ENCODE data around the gene ICAM1. TPM values are rescaled to one million over a fixed set of nuclear protein-coding genes. Genes with fewer than 3 reads are reported as not detected.

The ICAM1 gene
- total RNA-seq = 24.6 TPM
- 18.2 TPM for polyA plus RNA-seq
- long read RNA-seq, donor 1 = 0 reads
- long read RNA-seq, donor 2, transcript ICAM1-201 (7 exons, 3,252 nt) = major isoform, 22 of 53 reads
- long read RNA-seq, donor 2, partial matches to known transcripts = 31 of 53 reads
- long read RNA-seq, donor 2, other reads (novel, unspliced or antisense) = 0 of 53 reads
- long read RNA-seq, donor 3, transcript ICAM1-201 (7 exons, 3,252 nt) = major isoform, 9 of 9 reads
- long read RNA-seq, donor 3, partial matches to known transcripts = 0 of 9 reads
- long read RNA-seq, donor 3, other reads (novel, unspliced or antisense) = 0 of 9 reads
- long read RNA-seq, donor 4, transcript ICAM1-201 (7 exons, 3,252 nt) = major isoform, 7 of 7 reads
- long read RNA-seq, donor 4, partial matches to known transcripts = 0 of 7 reads
- long read RNA-seq, donor 4, other reads (novel, unspliced or antisense) = 0 of 7 reads
- long read RNA-seq, donor 5, transcript ICAM1-201 (7 exons, 3,252 nt) = major isoform, 15 of 27 reads
- long read RNA-seq, donor 5, partial matches to known transcripts = 11 of 27 reads
- long read RNA-seq, donor 5, other reads (novel, unspliced or antisense) = 0 of 27 reads
- long read RNA-seq, donor 6, transcript ICAM1-201 (7 exons, 3,252 nt) = major isoform, 12 of 12 reads
- long read RNA-seq, donor 6, partial matches to known transcripts = 0 of 12 reads
- long read RNA-seq, donor 6, other reads (novel, unspliced or antisense) = 0 of 12 reads
- long read RNA-seq, donor 7, transcript ICAM1-201 (7 exons, 3,252 nt) = major isoform, 8 of 9 reads
- long read RNA-seq, donor 7, partial matches to known transcripts = 0 of 9 reads
- long read RNA-seq, donor 7, other reads (novel, unspliced or antisense) = 0 of 9 reads
- long read RNA-seq, donor 8, partial matches to known transcripts = 0 of 5 reads
- long read RNA-seq, donor 8, other reads (novel, unspliced or antisense) = 0 of 5 reads
- long read RNA-seq, donor 9 = 0 reads
- long read RNA-seq, donor 10, partial matches to known transcripts = 5 of 9 reads
- long read RNA-seq, donor 10, other reads (novel, unspliced or antisense) = 0 of 9 reads

GRCh38 chr19:10270616-10271394, at the start of gene ICAM1:
TSS of gene ICAM1 (plus strand) at chr19:10271120. CDS start at chr19:10271160, 40 bp downstream.
- Histone ChIP-seq H3K4me1 (ENCODE audit: control insufficient read depth in 2 of 2, insufficient read depth in 2 of 2, low read length in 2 of 2) (peaks cover 24 to 26% of the 10 kb centered on the region in 2 donors), H3K27me3 (ENCODE audit: control insufficient read depth in 2 of 2, insufficient read depth in 1 of 2, low read length in 1 of 2) (peaks cover 4 to 28% of the 10 kb centered on the region in 2 donors), H3K36me3 (ENCODE audit: control insufficient read depth in 2 of 2, insufficient read depth in 2 of 2, low read length in 1 of 2) (peaks cover 0 to 3% of the 10 kb centered on the region in 2 donors), H3K4me3 (ENCODE audit: low read length in 2 of 2) (peak within 1 kb of the TSS; percentile 37 to 54), H3K27ac (ENCODE audit: low read depth in 1 of 2, low read length in 1 of 2) (peak within 1 kb of the TSS; percentile 84 to 87), H3K9me3 (ENCODE audit: control insufficient read depth in 2 of 2, insufficient read depth in 1 of 2, low read length in 1 of 2) (no peaks in the 10 kb centered on the region)
- WGBS = 2% methylated on average over 51 of the region's 51 CpGs
- DNase-seq (ENCODE audit: low read depth in 6 of 9, low spot score in 9 of 9) = peak in 3 of 9 donors; percentile 67 to 85 (median 77)

GRCh38 chr19:10222201-10222890, 48.6 kb upstream of the ICAM1 start:
- no peak overlapping the region for H3K27ac ChIP-seq (ENCODE audit: low read depth in 1 of 2, low read length in 1 of 2)
- no peaks in the 10 kb centered on the region for H3K27me3 ChIP-seq (ENCODE audit: control insufficient read depth in 2 of 2, insufficient read depth in 1 of 2, low read length in 1 of 2)
- no peaks in the 10 kb centered on the region for H3K9me3 ChIP-seq (ENCODE audit: control insufficient read depth in 2 of 2, insufficient read depth in 1 of 2, low read length in 1 of 2)
- no peak for DNase-seq (ENCODE audit: low read depth in 6 of 9, low spot score in 9 of 9)
- 53% methylated on average over 14 of the region's 14 CpGs for WGBS
- no peak overlapping the region for H3K4me3 ChIP-seq (ENCODE audit: low read length in 2 of 2)
- peaks cover 0 to 3% of the 10 kb centered on the region in 2 donors for H3K36me3 ChIP-seq (ENCODE audit: control insufficient read depth in 2 of 2, insufficient read depth in 2 of 2, low read length in 1 of 2)
- peaks cover 0 to 24% of the 10 kb centered on the region in 2 donors for H3K4me1 ChIP-seq (ENCODE audit: control insufficient read depth in 2 of 2, insufficient read depth in 2 of 2, low read length in 2 of 2)

GRCh38 chr19:10223488-10224213, 47.3 kb upstream of the ICAM1 start:
- no peaks in the 10 kb centered on the region for H3K9me3 ChIP-seq (ENCODE audit: control insufficient read depth in 2 of 2, insufficient read depth in 1 of 2, low read length in 1 of 2)
- WGBS = 98% methylated on average over 28 of the region's 28 CpGs
- H3K27ac ChIP-seq (ENCODE audit: low read depth in 1 of 2, low read length in 1 of 2) = no peak overlapping the region
- no peak for DNase-seq (ENCODE audit: low read depth in 6 of 9, low spot score in 9 of 9)
- no peaks in the 10 kb centered on the region for H3K27me3 ChIP-seq (ENCODE audit: control insufficient read depth in 2 of 2, insufficient read depth in 1 of 2, low read length in 1 of 2)
- peaks cover 0 to 28% of the 10 kb centered on the region in 2 donors for H3K4me1 ChIP-seq (ENCODE audit: control insufficient read depth in 2 of 2, insufficient read depth in 2 of 2, low read length in 2 of 2)
- H3K4me3 ChIP-seq (ENCODE audit: low read length in 2 of 2) = no peak overlapping the region
- H3K36me3 ChIP-seq (ENCODE audit: control insufficient read depth in 2 of 2, insufficient read depth in 2 of 2, low read length in 1 of 2) = peaks cover 0 to 3% of the 10 kb centered on the region in 2 donors

- no peak overlapping the region for H3K4me3 ChIP-seq (ENCODE audit: low read length in 2 of 2)
- 97% methylated on average over 23 of the region's 23 CpGs for WGBS
- no peak for DNase-seq (ENCODE audit: low read depth in 6 of 9, low spot score in 9 of 9)
- H3K27ac ChIP-seq (ENCODE audit: low read depth in 1 of 2, low read length in 1 of 2) = no peak overlapping the region
- no peaks in the 10 kb centered on the region for H3K27me3 ChIP-seq (ENCODE audit: control insufficient read depth in 2 of 2, insufficient read depth in 1 of 2, low read length in 1 of 2)
- H3K36me3 ChIP-seq (ENCODE audit: control insufficient read depth in 2 of 2, insufficient read depth in 2 of 2, low read length in 1 of 2) = peaks cover 0 to 3% of the 10 kb centered on the region in 2 donors
- peaks cover 0 to 32% of the 10 kb centered on the region in 2 donors for H3K4me1 ChIP-seq (ENCODE audit: control insufficient read depth in 2 of 2, insufficient read depth in 2 of 2, low read length in 2 of 2)
- H3K9me3 ChIP-seq (ENCODE audit: control insufficient read depth in 2 of 2, insufficient read depth in 1 of 2, low read length in 1 of 2) = no peaks in the 10 kb centered on the region
Observed at GRCh38 chr19:10224337-10224736, 46.6 kb upstream of the ICAM1 start.

- no peaks in the 10 kb centered on the region for H3K9me3 ChIP-seq (ENCODE audit: control insufficient read depth in 2 of 2, insufficient read depth in 1 of 2, low read length in 1 of 2)
Observed at GRCh38 chr19:10226021-10226375, 44.9 kb upstream of the ICAM1 start.

GRCh38 chr19:10226376-10227025, 44.4 kb upstream of the ICAM1 start:
- Histone ChIP-seq H3K4me3 (ENCODE audit: low read length in 2 of 2) (no peak overlapping the region), H3K36me3 (ENCODE audit: control insufficient read depth in 2 of 2, insufficient read depth in 2 of 2, low read length in 1 of 2) (peaks cover 0 to 3% of the 10 kb centered on the region in 2 donors), H3K9me3 (ENCODE audit: control insufficient read depth in 2 of 2, insufficient read depth in 1 of 2, low read length in 1 of 2) (no peaks in the 10 kb centered on the region), H3K4me1 (ENCODE audit: control insufficient read depth in 2 of 2, insufficient read depth in 2 of 2, low read length in 2 of 2) (peaks cover 4 to 38% of the 10 kb centered on the region in 2 donors), H3K27me3 (ENCODE audit: control insufficient read depth in 2 of 2, insufficient read depth in 1 of 2, low read length in 1 of 2) (peaks cover 3 to 16% of the 10 kb centered on the region in 2 donors), H3K27ac (ENCODE audit: low read depth in 1 of 2, low read length in 1 of 2) (peak overlapping the region; percentile 12 to 35)
- no peak for DNase-seq (ENCODE audit: low read depth in 6 of 9, low spot score in 9 of 9)
- WGBS = 87% methylated on average over 13 of the region's 13 CpGs

More at GRCh38 chr19:10226021-10226375, 44.9 kb upstream of the ICAM1 start:
- WGBS = 96% methylated on average over 6 of the region's 6 CpGs
- peaks cover 0 to 3% of the 10 kb centered on the region in 2 donors for H3K36me3 ChIP-seq (ENCODE audit: control insufficient read depth in 2 of 2, insufficient read depth in 2 of 2, low read length in 1 of 2)
- H3K4me3 ChIP-seq (ENCODE audit: low read length in 2 of 2) = no peak overlapping the region
- H3K27ac ChIP-seq (ENCODE audit: low read depth in 1 of 2, low read length in 1 of 2) = peak overlapping the region in 1 of 2 donors; percentile 35
- no peak for DNase-seq (ENCODE audit: low read depth in 6 of 9, low spot score in 9 of 9)
- H3K4me1 ChIP-seq (ENCODE audit: control insufficient read depth in 2 of 2, insufficient read depth in 2 of 2, low read length in 2 of 2) = peaks cover 4 to 38% of the 10 kb centered on the region in 2 donors
- peaks cover 0 to 16% of the 10 kb centered on the region in 2 donors for H3K27me3 ChIP-seq (ENCODE audit: control insufficient read depth in 2 of 2, insufficient read depth in 1 of 2, low read length in 1 of 2)

- peaks cover 4 to 37% of the 10 kb centered on the region in 2 donors for H3K4me1 ChIP-seq (ENCODE audit: control insufficient read depth in 2 of 2, insufficient read depth in 2 of 2, low read length in 2 of 2)
- H3K27me3 ChIP-seq (ENCODE audit: control insufficient read depth in 2 of 2, insufficient read depth in 1 of 2, low read length in 1 of 2) = peaks cover 3 to 18% of the 10 kb centered on the region in 2 donors
- H3K27ac ChIP-seq (ENCODE audit: low read depth in 1 of 2, low read length in 1 of 2) = peak overlapping the region; percentile 62 to 64
- no peak overlapping the region for H3K4me3 ChIP-seq (ENCODE audit: low read length in 2 of 2)
- WGBS = 90% methylated on average over 28 of the region's 28 CpGs
- no peak for DNase-seq (ENCODE audit: low read depth in 6 of 9, low spot score in 9 of 9)
- no peaks in the 10 kb centered on the region for H3K9me3 ChIP-seq (ENCODE audit: control insufficient read depth in 2 of 2, insufficient read depth in 1 of 2, low read length in 1 of 2)
- H3K36me3 ChIP-seq (ENCODE audit: control insufficient read depth in 2 of 2, insufficient read depth in 2 of 2, low read length in 1 of 2) = peaks cover 0 to 3% of the 10 kb centered on the region in 2 donors
Observed at GRCh38 chr19:10227026-10227971, 43.6 kb upstream of the ICAM1 start.

All from thymus (tissue), 14 donors.